NCI-H1092 treated with DMSO at 0.1 percent for 48 hours (cell line): ENCODE measurements around the gene CARD18.
"Not testable (repeated sequence)": the region's sequence is repeated elsewhere in the genome, so short reads cannot be mapped to it uniquely, and the experiment has no call there.

Source experiments
- DNase-seq: peaks from one replicate; lab custom pipeline; 2025; lab: John Stamatoyannopoulos, UW

Gene CARD18

GRCh38 chr11:105132716-105133511, 6.7 kb downstream of the CARD18 start:
- no peak for DNase-seq

GRCh38 chr11:105130189-105130813, 9.3 kb downstream of the CARD18 start:
- no peak for DNase-seq

GRCh38 chr11:105124756-105125155, 14.8 kb downstream of the CARD18 start:
- DNase-seq: no peak

GRCh38 chr11:105111145-105111944, 28.2 kb downstream of the CARD18 start:
- DNase-seq: no peak

GRCh38 chr11:105110688-105111030, 28.9 kb downstream of the CARD18 start:
- DNase-seq: no peak

- DNase-seq: no peak
Observed at GRCh38 chr11:105109855-105110687, 29.5 kb downstream of the CARD18 start.

- DNase-seq: no peak
Observed at GRCh38 chr11:105109321-105109720, 30.2 kb downstream of the CARD18 start.

- no peak for DNase-seq
Observed at GRCh38 chr11:105108247-105108646, 31.3 kb downstream of the CARD18 start.

- DNase-seq: not testable (repeated sequence)
Observed at GRCh38 chr11:105107226-105107825, 32.2 kb downstream of the CARD18 start.

- DNase-seq: no peak
Observed at GRCh38 chr11:105106140-105106539, 33.4 kb downstream of the CARD18 start.

- no peak for DNase-seq
Observed at GRCh38 chr11:105104292-105104691, 35.3 kb downstream of the CARD18 start.

GRCh38 chr11:105103336-105103735, 36.2 kb downstream of the CARD18 start:
- DNase-seq: no peak

GRCh38 chr11:105102079-105102581, 37.4 kb downstream of the CARD18 start:
- not testable (repeated sequence) for DNase-seq

- DNase-seq: no peak
Observed at GRCh38 chr11:105100981-105101630, 38.5 kb downstream of the CARD18 start.

GRCh38 chr11:105100206-105100605, 39.4 kb downstream of the CARD18 start:
- no peak for DNase-seq

- not testable (repeated sequence) for DNase-seq
Observed at GRCh38 chr11:105099594-105099993, 40.0 kb downstream of the CARD18 start.

GRCh38 chr11:105092256-105093239, 47.0 kb downstream of the CARD18 start:
- DNase-seq: no peak
